K562 (cell line): ENCODE measurements around the gene B3GALT4. TPM values are rescaled to one million over a fixed set of nuclear protein-coding genes. Genes with fewer than 3 reads are reported as not detected.
A peak's percentile ranks its signal among the peaks of the same experiment; 100 is the strongest.

Experiments
- BCL6 ChIP-seq: fragments of 250-450 bp; sonication (Bioruptor Pico); IDR thresholded peaks from 2 replicates; pipeline ENCODE4 v1.4.0; 2020
- BMI1 ChIP-seq: fragments of 150-350 bp; IDR thresholded peaks from 2 replicates; pipeline ENCODE4 v1.6.1; 2014; ENCODE audit warnings: low read length
- CBFA2T3 ChIP-seq: fragments of 450-650 bp; IDR thresholded peaks from 2 replicates; pipeline ENCODE4 v1.6.1; 2017
- CREB3L1 ChIP-seq: fragments of 450-650 bp; IDR thresholded peaks from 2 replicates; pipeline ENCODE4 v1.6.1; 2014; ENCODE audit warnings: low read depth, mild to moderate bottlenecking, moderate library complexity, borderline replicate concordance
- CREBBP ChIP-seq: IDR thresholded peaks from one replicate; pipeline ENCODE4 v1.6.1; 2012; ENCODE audit warnings: low read depth, mild to moderate bottlenecking, control low read depth, inconsistent platforms, low read length
- ELF1 ChIP-seq: fragments of 200-800 bp; sonication (Bioruptor generic); IDR thresholded peaks from 2 replicates; pipeline ENCODE4 v1.6.1; 2016; ENCODE audit warnings: missing genetic modification characterization, missing compliant biosample characterization
- GTF3C2 ChIP-seq: IDR thresholded peaks from 3 replicates; pipeline ENCODE4 v1.6.1; 2011; ENCODE audit warnings: borderline replicate concordance, mild to moderate bottlenecking, moderate library complexity; ENCODE audit not compliant: insufficient read length; ENCODE audit errors: extremely low read depth
- HMG20B ChIP-seq: fragments of 250-450 bp; sonication (Bioruptor Pico); IDR thresholded peaks from 2 replicates; pipeline ENCODE4 v1.5.0; 2021; ENCODE audit warnings: mild to moderate bottlenecking
- LCOR ChIP-seq: sonication (generic); formaldehyde crosslinking; IDR thresholded peaks from 2 replicates; pipeline ENCODE4 v1.8.0; 2022; ENCODE audit warnings: mild to moderate bottlenecking, missing genetic modification reagents
- MED1 ChIP-seq: sonication (generic); formaldehyde crosslinking; IDR thresholded peaks from 2 replicates; pipeline ENCODE4 v1.8.1; 2023; ENCODE audit warnings: missing genetic modification reagents, borderline replicate concordance
- MYC ChIP-seq, 2 experiments: fragments of 250-450 bp in 1 of 2; sonication (Bioruptor Pico) in 1 of 2; IDR thresholded peaks; 2 replicates each; pipeline versions ENCODE4 v1.5.1 to v1.6.1; 2012 to 2021; ENCODE audit warnings: low read depth in 2 of 2, borderline replicate concordance in 1 of 2, improper control_type of control experiment in 1 of 2, low read length in 1 of 2, mild to moderate bottlenecking in 1 of 2, moderate library complexity in 1 of 2
- PRMT5 ChIP-seq: sonication (generic); formaldehyde crosslinking; IDR thresholded peaks from 2 replicates; pipeline ENCODE4 v1.5.0; 2020; ENCODE audit warnings: missing genetic modification reagents
- RUNX1 ChIP-seq: sonication (generic); IDR thresholded peaks from 2 replicates; pipeline ENCODE4 v1.6.1; 2016; ENCODE audit warnings: antibody characterized with exemption, low read depth
- SIN3A ChIP-seq, 2 experiments: fragments of 150-350 bp in 1 of 2; IDR thresholded peaks; 2 replicates each; pipeline ENCODE4 v1.6.1; 2011 to 2016; ENCODE audit warnings: borderline replicate concordance in 2 of 2, low read depth in 2 of 2, low read length in 2 of 2, mild to moderate bottlenecking in 2 of 2, moderate library complexity in 2 of 2; ENCODE audit not compliant: control insufficient read depth in 1 of 2
- SMAD3 ChIP-seq: fragments of 450-650 bp; formaldehyde crosslinking; conservative IDR thresholded peaks from 2 replicates; pipeline ENCODE4 v1.4.0; 2020; ENCODE audit warnings: mild to moderate bottlenecking
- SPI1 ChIP-seq: IDR thresholded peaks from 2 replicates; pipeline ENCODE4 v1.6.1; 2011; ENCODE audit warnings: low read depth, low read length, control low read depth, borderline replicate concordance
- TRIM24 ChIP-seq, 2 experiments: fragments of 450-650 bp; IDR thresholded peaks; 2 replicates each; pipeline ENCODE4 v1.6.1; 2016
- U2AF1 ChIP-seq: fragments of 200-400 bp; formaldehyde crosslinking; optimal IDR thresholded peaks from 2 replicates; pipeline ENCODE3; 2017; ENCODE audit warnings: mild to moderate bottlenecking, low read depth, low read length, moderate library complexity
- ZNF12 ChIP-seq: sonication (generic); formaldehyde crosslinking; IDR thresholded peaks from 2 replicates; pipeline ENCODE4 v1.4.0; 2020; ENCODE audit warnings: mild to moderate bottlenecking, missing genetic modification reagents
- ZNF197 ChIP-seq: fragments of 200-800 bp; sonication (Bioruptor generic); IDR thresholded peaks from 2 replicates; pipeline ENCODE4 v1.6.1; 2016; ENCODE audit warnings: low read depth, missing genetic modification characterization, missing compliant biosample characterization
- ZNF436 ChIP-seq: fragments of 250-450, 450-650 bp; sonication (Bioruptor Pico); formaldehyde crosslinking; IDR thresholded peaks from 2 replicates; pipeline ENCODE4 v1.7.0; 2020; ENCODE audit warnings: mild to moderate bottlenecking
- ZNF551 ChIP-seq: fragments of 250-450 bp; sonication (Bioruptor Pico); IDR thresholded peaks from 2 replicates; pipeline ENCODE4 v1.5.0; 2021; ENCODE audit warnings: mild to moderate bottlenecking, moderate library complexity
- ZNF589 ChIP-seq: fragments of 200-800 bp; sonication (Bioruptor generic); IDR thresholded peaks from 2 replicates; pipeline ENCODE4 v1.6.1; 2016; ENCODE audit warnings: low read depth, missing genetic modification characterization, missing compliant biosample characterization
- ZNF785 ChIP-seq: fragments of 250-450 bp; sonication (Bioruptor Pico); IDR thresholded peaks from 2 replicates; pipeline ENCODE4 v1.4.0; 2020; ENCODE audit warnings: mild to moderate bottlenecking
- polyA plus RNA-seq, 8 experiments: library from polyadenylated mRNA; depleted of rRNA in 4 of 8; stranded (reverse) in 5 of 8; unstranded in 3 of 8; fragments of >200 nt; fragmentation: Nextera tagmentation in 2 of 8; fragmentation: Illumina TruSeq in 1 of 8; extraction: Ambion mirVana in 2 of 8; extraction: Trizol in 1 of 8; gene quantifications; 2 replicates each; pipeline versions ENCODE4 v1.2.1 to v1.2.3, GENCODE V29; 2011 to 2014; ENCODE audit warnings: inconsistent platforms in 1 of 8, missing spikeins in 1 of 8
- total RNA-seq, 7 experiments: library from RNA; depleted of rRNA in 6 of 7; stranded (reverse); fragments of >200 nt in 6 of 7; fragmentation: Illumina TruSeq in 2 of 7; extraction: Trizol in 2 of 7; gene quantifications; 2 replicates each; pipeline versions ENCODE4 v1.2.1 to v1.2.3, GENCODE V29; 2011 to 2021; ENCODE audit warnings: low replicate concordance in 1 of 7

Gene B3GALT4
- total and polyA plus RNA-seq, 9 of the 15 experiments (the other 6 are each of a cell fraction or from before 2014, with no cell fraction given): 0.11 to 1.3 (median 0.53) TPM; not detected in 1

- TF ChIP-seq BMI1 (no peak), GTF3C2 (peak; percentile 8), RUNX1 (no peak), CREB3L1 (peak; percentile 56; the same call in 1 of the 2 replicates), SMAD3 (CRISPR knock-in tag) (no peak), HMG20B (CRISPR knock-in tag) (peak; percentile 88), BCL6 (CRISPR knock-in tag) (no peak), ELF1 (tag) (peak; percentile 90), ZNF551 (CRISPR knock-in tag) (no peak), SIN3A (IDR thresholded peaks at IDR 0.05; ENCODE audit: borderline replicate concordance in 2 of 2, control insufficient read depth in 1 of 2, low read depth in 2 of 2, low read length in 2 of 2) (peak; percentile 65 to 95), MYC (IDR thresholded peaks at IDR 0.05; ENCODE audit: low read depth, low read length) (peak; percentile 73), MYC (CRISPR knock-in tag; IDR thresholded peaks at IDR 0.05; ENCODE audit: borderline replicate concordance, low read depth) (peak; percentile 62; the same call in 1 of the 2 replicates), ZNF436 (CRISPR knock-in tag) (0 out of 2 replicates have a peak, but pooled peaks have one; percentile 7), ZNF12 (CRISPR knock-in tag) (no peak; the same call in 1 of the 2 replicates), SPI1 (no peak), U2AF1 (no peak), ZNF589 (no peak), LCOR (CRISPR knock-in tag) (no peak; the same call in 1 of the 2 replicates), CREBBP (no peak), PRMT5 (no peak), TRIM24 (IDR thresholded peaks at IDR 0.05) (peak; percentile 34 to 72; a peak in 2 of 4 replicates), CBFA2T3 (no peak), ZNF785 (CRISPR knock-in tag) (no peak), MED1 (CRISPR knock-in tag) (no peak), ZNF197 (CRISPR knock-in tag) (0 out of 2 replicates have a peak, but pooled peaks have one; percentile 6)
Observed at GRCh38 chr6:33299237-33299944, 22.5 kb downstream of the B3GALT4 start (continued).
